GM12872 (cell line): ENCODE measurements around the gene TSKS.

ENCODE experiments used
- TF ChIP-seq, protein P1 (sequence below): IDR thresholded peaks from 3 replicates; pipeline ENCODE4 v1.5.1; 2011; ENCODE audit warnings: low read depth, mild to moderate bottlenecking, low read length, moderate library complexity; ENCODE audit not compliant: insufficient read depth

TSKS gene

DNA sequence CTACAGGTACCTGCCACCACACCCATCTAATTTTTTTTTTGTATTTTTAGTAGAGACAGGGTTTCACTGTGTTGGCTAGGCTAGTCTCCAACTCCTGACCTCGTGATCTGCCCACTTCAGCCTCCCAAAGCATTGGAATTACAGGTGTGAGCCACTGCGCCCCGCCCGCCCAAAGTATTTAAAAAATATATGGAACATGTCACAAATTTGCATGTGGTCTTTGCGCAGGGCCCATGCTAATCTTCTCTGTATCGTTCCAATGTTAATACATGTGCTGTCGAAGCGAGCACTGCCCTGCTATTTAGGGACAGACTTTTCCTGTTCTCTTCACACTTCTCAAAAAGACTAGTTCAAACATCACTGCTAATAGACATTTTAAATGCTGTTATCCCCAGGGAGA lies 1.2 kb upstream of the TSKS start:
- TF ChIP-seq, protein P1, sequence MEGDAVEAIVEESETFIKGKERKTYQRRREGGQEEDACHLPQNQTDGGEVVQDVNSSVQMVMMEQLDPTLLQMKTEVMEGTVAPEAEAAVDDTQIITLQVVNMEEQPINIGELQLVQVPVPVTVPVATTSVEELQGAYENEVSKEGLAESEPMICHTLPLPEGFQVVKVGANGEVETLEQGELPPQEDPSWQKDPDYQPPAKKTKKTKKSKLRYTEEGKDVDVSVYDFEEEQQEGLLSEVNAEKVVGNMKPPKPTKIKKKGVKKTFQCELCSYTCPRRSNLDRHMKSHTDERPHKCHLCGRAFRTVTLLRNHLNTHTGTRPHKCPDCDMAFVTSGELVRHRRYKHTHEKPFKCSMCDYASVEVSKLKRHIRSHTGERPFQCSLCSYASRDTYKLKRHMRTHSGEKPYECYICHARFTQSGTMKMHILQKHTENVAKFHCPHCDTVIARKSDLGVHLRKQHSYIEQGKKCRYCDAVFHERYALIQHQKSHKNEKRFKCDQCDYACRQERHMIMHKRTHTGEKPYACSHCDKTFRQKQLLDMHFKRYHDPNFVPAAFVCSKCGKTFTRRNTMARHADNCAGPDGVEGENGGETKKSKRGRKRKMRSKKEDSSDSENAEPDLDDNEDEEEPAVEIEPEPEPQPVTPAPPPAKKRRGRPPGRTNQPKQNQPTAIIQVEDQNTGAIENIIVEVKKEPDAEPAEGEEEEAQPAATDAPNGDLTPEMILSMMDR, result no peak

GRCh38 chr19:49761625-49762311 lies 1.3 kb downstream of the TSKS start:
- TF ChIP-seq, protein P1, result no peak

GRCh38 chr19:49761249-49761624 lies 1.9 kb downstream of the TSKS start:
- TF ChIP-seq, protein P1, result no peak

GRCh38 chr19:49758292-49758691 lies 4.8 kb downstream of the TSKS start:
- TF ChIP-seq, protein P1, result no peak

- TF ChIP-seq, protein P1, result no peak
These were observed 7.2 kb downstream of the TSKS start for GRCh38 chr19:49755956-49756355.

DNA sequence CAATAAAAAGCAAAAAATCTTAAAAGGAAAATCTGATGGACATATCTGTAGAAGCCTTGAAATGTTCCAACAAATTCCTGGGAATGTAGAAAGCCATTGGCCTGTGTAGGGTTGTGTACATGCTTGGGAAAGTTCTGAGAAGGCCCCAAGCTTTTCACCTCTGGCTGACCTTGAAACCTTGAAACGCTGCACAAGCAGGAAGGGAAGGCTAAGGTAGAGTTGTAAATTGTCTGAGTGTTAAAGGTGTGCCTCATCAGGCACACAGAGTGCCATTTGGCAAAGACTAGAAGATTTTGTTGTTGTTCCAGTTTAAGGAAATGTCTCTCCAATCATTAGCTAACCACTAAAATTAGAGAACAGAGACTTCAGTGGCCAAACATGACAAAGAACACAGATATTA lies 10.4 kb downstream of the TSKS start:
- TF ChIP-seq, protein P1, result no peak

DNA sequence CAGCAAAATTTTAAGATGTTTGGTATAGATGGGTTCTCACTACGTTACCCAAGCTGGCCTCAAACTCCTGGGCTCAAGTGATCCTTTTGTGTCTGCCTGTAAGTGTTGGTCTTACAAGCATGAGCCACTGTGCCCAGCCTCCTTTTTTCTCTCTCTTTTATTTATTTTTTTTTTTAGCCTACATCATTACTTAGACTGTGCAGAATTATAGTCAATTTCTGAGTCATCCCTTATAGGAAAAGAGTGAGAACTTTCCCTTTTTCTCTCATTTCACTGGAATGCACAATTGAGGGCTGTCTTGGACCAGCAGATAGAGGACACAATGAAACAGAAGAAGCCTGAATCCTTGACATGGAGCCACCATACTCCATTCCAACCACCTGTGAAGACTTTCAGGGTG lies 13.3 kb downstream of the TSKS start:
- TF ChIP-seq, protein P1, result no peak
